Activated gamma-delta T cell (primary cell): Measurements from ENCODE around the gene SLC30A3.

Experiments
- DNase-seq: peaks from one replicate; lab custom pipeline; 2025; lab: John Stamatoyannopoulos, UW

SLC30A3 gene

GRCh38 chr2:27205206-27205605 lies 57.6 kb downstream of the SLC30A3 start:
- DNase-seq = no peak

- DNase-seq = no peak
Measured at GRCh38 chr2:27204566-27204965, 58.3 kb downstream of the SLC30A3 start.

- no peak for DNase-seq
Measured at GRCh38 chr2:27203741-27204140, 59.1 kb downstream of the SLC30A3 start.
